Measurements from ENCODE around the gene IFNA7.

DNA sequence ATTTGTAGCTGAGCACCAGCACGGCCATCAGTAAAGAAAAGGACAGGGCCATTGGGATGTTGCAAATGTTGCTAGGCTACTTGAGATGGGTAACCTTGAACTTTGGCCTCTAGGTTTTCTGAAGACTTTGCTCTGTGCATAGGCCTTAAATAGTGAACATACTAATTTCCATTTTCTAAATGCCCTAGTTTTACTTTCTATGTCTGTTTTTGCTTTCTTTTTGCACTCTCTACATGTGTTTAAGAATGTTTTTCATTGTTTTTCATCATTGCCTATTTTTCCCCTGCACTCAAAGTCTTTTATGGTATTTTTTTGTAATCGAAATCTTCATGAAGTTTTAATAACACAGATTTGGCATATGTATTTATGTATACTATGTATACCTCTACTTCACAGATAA is 26.1 kb upstream of the IFNA7 start, which contains the start of gene IFNA17:
- TF ChIP-seq, protein P1, sequence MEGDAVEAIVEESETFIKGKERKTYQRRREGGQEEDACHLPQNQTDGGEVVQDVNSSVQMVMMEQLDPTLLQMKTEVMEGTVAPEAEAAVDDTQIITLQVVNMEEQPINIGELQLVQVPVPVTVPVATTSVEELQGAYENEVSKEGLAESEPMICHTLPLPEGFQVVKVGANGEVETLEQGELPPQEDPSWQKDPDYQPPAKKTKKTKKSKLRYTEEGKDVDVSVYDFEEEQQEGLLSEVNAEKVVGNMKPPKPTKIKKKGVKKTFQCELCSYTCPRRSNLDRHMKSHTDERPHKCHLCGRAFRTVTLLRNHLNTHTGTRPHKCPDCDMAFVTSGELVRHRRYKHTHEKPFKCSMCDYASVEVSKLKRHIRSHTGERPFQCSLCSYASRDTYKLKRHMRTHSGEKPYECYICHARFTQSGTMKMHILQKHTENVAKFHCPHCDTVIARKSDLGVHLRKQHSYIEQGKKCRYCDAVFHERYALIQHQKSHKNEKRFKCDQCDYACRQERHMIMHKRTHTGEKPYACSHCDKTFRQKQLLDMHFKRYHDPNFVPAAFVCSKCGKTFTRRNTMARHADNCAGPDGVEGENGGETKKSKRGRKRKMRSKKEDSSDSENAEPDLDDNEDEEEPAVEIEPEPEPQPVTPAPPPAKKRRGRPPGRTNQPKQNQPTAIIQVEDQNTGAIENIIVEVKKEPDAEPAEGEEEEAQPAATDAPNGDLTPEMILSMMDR (IDR thresholded peaks at IDR 0.05 in 2 of 3, conservative IDR thresholded peaks at IDR 0.05 in 1 of 3; ENCODE audit: borderline replicate concordance in 1 of 3, insufficient read depth in 1 of 3, low read depth in 2 of 3, low read length in 2 of 3) = no peak
- no peak for TF ChIP-seq POLR2A (IDR thresholded peaks at IDR 0.05; ENCODE audit: borderline replicate concordance, extremely low read depth, insufficient read depth, insufficient read length)
- TF ChIP-seq YY1 (IDR thresholded peaks at IDR 0.05; ENCODE audit: extremely low read depth, insufficient replicate concordance, low read depth, low read length) = no peak
- TF ChIP-seq, protein P2, sequence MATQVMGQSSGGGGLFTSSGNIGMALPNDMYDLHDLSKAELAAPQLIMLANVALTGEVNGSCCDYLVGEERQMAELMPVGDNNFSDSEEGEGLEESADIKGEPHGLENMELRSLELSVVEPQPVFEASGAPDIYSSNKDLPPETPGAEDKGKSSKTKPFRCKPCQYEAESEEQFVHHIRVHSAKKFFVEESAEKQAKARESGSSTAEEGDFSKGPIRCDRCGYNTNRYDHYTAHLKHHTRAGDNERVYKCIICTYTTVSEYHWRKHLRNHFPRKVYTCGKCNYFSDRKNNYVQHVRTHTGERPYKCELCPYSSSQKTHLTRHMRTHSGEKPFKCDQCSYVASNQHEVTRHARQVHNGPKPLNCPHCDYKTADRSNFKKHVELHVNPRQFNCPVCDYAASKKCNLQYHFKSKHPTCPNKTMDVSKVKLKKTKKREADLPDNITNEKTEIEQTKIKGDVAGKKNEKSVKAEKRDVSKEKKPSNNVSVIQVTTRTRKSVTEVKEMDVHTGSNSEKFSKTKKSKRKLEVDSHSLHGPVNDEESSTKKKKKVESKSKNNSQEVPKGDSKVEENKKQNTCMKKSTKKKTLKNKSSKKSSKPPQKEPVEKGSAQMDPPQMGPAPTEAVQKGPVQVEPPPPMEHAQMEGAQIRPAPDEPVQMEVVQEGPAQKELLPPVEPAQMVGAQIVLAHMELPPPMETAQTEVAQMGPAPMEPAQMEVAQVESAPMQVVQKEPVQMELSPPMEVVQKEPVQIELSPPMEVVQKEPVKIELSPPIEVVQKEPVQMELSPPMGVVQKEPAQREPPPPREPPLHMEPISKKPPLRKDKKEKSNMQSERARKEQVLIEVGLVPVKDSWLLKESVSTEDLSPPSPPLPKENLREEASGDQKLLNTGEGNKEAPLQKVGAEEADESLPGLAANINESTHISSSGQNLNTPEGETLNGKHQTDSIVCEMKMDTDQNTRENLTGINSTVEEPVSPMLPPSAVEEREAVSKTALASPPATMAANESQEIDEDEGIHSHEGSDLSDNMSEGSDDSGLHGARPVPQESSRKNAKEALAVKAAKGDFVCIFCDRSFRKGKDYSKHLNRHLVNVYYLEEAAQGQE (IDR thresholded peaks at IDR 0.05; ENCODE audit: low read depth) = no peak
- TF ChIP-seq RAD21 (IDR thresholded peaks at IDR 0.05; ENCODE audit: low read depth) = no peak
- no peak for TF ChIP-seq EZH2 (IDR thresholded peaks at IDR 0.05)

Measured in HCT116 (cell line).